Endothelial cell of umbilical vein (primary cell): Measurements from ENCODE around the gene TMEM167B. TPM values are rescaled to one million over a fixed set of nuclear protein-coding genes. Genes with fewer than 3 reads are reported as not detected.

Source experiments
- BruUV-seq: library from RNA; stranded (reverse); fragments of 400-500 nt; replicated peaks from 2 replicates; lab custom pipeline; 2021; lab: Mats Ljungman, UMichigan
- CTCF ChIA-PET: fragments of 300-600, 350-600 bp; sonication (Branson Sonifier 250); formaldehyde crosslinking; loops from one replicate; lab custom pipeline; 2021; ENCODE audit warnings: antibody characterized with exemption, inconsistent platforms; lab: Charles Lee
- POLR2A ChIA-PET: fragments of 300-600, 350-600 bp; sonication (Branson Sonifier 250); formaldehyde crosslinking; loops from one replicate; lab custom pipeline; 2021; ENCODE audit warnings: antibody characterized with exemption, inconsistent platforms; lab: Charles Lee
- DNase-seq: peaks from one replicate; pipeline ENCODE4 v3.0.0-alpha.2; 2011; ENCODE audit warnings: low read depth, low spot score
- FAIRE-seq: peaks from 2 replicates; lab custom pipeline; 2011; peaks lifted over from hg19 to GRCh38; lab: Jason Lieb, UNC
- H2AFZ ChIP-seq: 2 replicates; pipeline ENCODE4 v1.6.0; 2012; ENCODE audit warnings: low read depth, low read length, control low read depth, inconsistent platforms
- H3K27ac ChIP-seq: 2 replicates; pipeline ENCODE4 v1.5.1; 2011; ENCODE audit warnings: low read depth, mild to moderate bottlenecking, control low read depth, low read length, moderate library complexity; ENCODE audit not compliant: insufficient read depth
- H3K27me3 ChIP-seq, 2 experiments: 2 replicates each; pipeline versions ENCODE4 v1.6.0 to v1.6.1; 2011; ENCODE audit warnings: low read length in 2 of 2, mixed read lengths in 1 of 2; ENCODE audit not compliant: control insufficient read depth in 2 of 2, insufficient read depth in 2 of 2
- H3K36me3 ChIP-seq, 2 experiments: 2 replicates in 1 of 2; 3 replicates in 1 of 2; pipeline ENCODE4 v1.5.1; 2011; ENCODE audit warnings: low read length in 2 of 2, mild to moderate bottlenecking in 1 of 2, moderate library complexity in 1 of 2; ENCODE audit not compliant: control insufficient read depth in 2 of 2, insufficient read depth in 2 of 2; ENCODE audit errors: extremely low read depth in 1 of 2
- H3K4me1 ChIP-seq: 3 replicates; pipeline ENCODE4 v1.5.1; 2011; ENCODE audit warnings: mild to moderate bottlenecking, low read length; ENCODE audit not compliant: control insufficient read depth, insufficient read depth; ENCODE audit errors: extremely low read depth
- H3K4me2 ChIP-seq: 2 replicates; pipeline ENCODE4 v1.6.1; 2011; ENCODE audit warnings: low read length, control low read depth, mixed read lengths; ENCODE audit not compliant: insufficient read depth
- H3K4me3 ChIP-seq, 3 experiments: fragments of 200-600 bp in 1 of 3; sonication (generic), shearing (Covaris generic) in 1 of 3; replicated peaks in 1 of 3; 2 replicates each; pipeline ENCODE4 v1.5.1; 2011 to 2016; ENCODE audit warnings: control low read depth in 3 of 3, low read length in 3 of 3, mild to moderate bottlenecking in 2 of 3, inconsistent platforms in 1 of 3, low read depth in 1 of 3, moderate library complexity in 1 of 3; ENCODE audit not compliant: insufficient read depth in 1 of 3
- H3K79me2 ChIP-seq: 2 replicates; pipeline ENCODE4 v1.6.0; 2012; ENCODE audit warnings: low read length, inconsistent platforms; ENCODE audit not compliant: control insufficient read depth, insufficient read depth
- H3K9ac ChIP-seq: replicated peaks from 2 replicates; pipeline ENCODE3; 2011; ENCODE audit warnings: low read length, control low read depth; ENCODE audit not compliant: insufficient read depth; ENCODE audit errors: extremely low read depth
- H3K9me1 ChIP-seq: replicated peaks from 3 replicates; pipeline ENCODE4 v1.6.0; 2011; ENCODE audit warnings: mild to moderate bottlenecking, low read length; ENCODE audit not compliant: control insufficient read depth, insufficient read depth; ENCODE audit errors: extremely low read depth
- H3K9me3 ChIP-seq: replicated peaks from 2 replicates; pipeline ENCODE4 v1.5.1; 2012; ENCODE audit warnings: low read length, inconsistent platforms; ENCODE audit not compliant: control insufficient read depth, insufficient read depth
- H4K20me1 ChIP-seq: replicated peaks from 2 replicates; pipeline ENCODE3; 2011; ENCODE audit warnings: mild to moderate bottlenecking, low read length; ENCODE audit not compliant: control insufficient read depth, insufficient read depth; ENCODE audit errors: extremely low read depth
- EZH2 ChIP-seq: IDR thresholded peaks from 2 replicates; pipeline ENCODE4 v1.6.1; 2012; ENCODE audit warnings: borderline replicate concordance, low read depth, mild to moderate bottlenecking, moderate library complexity, low read length, inconsistent platforms; ENCODE audit not compliant: severe bottlenecking
- FOS ChIP-seq: IDR thresholded peaks from 2 replicates; pipeline ENCODE4 v1.6.1; 2011; ENCODE audit warnings: mild to moderate bottlenecking, low read length, moderate library complexity, borderline replicate concordance; ENCODE audit not compliant: insufficient read depth
- GATA2 ChIP-seq: IDR thresholded peaks from 2 replicates; pipeline ENCODE4 v1.7.0; 2011; ENCODE audit warnings: low read depth, mild to moderate bottlenecking, moderate library complexity, mixed read lengths, low read length; ENCODE audit not compliant: insufficient read length, insufficient read depth
- JUN ChIP-seq: IDR thresholded peaks from 2 replicates; pipeline ENCODE4 v1.6.1; 2011; ENCODE audit warnings: borderline replicate concordance, low read depth; ENCODE audit not compliant: insufficient read length, insufficient read depth
- MYC ChIP-seq: IDR thresholded peaks from one replicate; pipeline ENCODE4 v1.6.1; 2011; ENCODE audit warnings: mild to moderate bottlenecking, low read depth, low read length
- POLR2A ChIP-seq: IDR thresholded peaks from 2 replicates; pipeline ENCODE4 v1.6.1; 2012; ENCODE audit warnings: low read depth, mild to moderate bottlenecking, control low read depth, low read length
- POLR2AphosphoS5 ChIP-seq: IDR thresholded peaks from 2 replicates; pipeline ENCODE4 v1.6.1; 2012; ENCODE audit warnings: low read depth, mild to moderate bottlenecking, control low read depth, low read length, moderate library complexity; ENCODE audit not compliant: insufficient read depth
- dilution Hi-C: fragments of 300-500 bp; cut with MboI; formaldehyde crosslinking; loops from one replicate; pipeline ENCODE4 v1.15.0; 2019; ENCODE audit warnings: low sequenced_read_pairs; ENCODE audit not compliant: extremely low pct_ligation_motif_present
- intact Hi-C: fragments of 100-400 bp; cut with micrococcal nuclease; formaldehyde crosslinking; loops from one replicate; pipeline ENCODE4 v1.10.0; 2022
- polyA plus RNA-seq, 4 experiments: library from polyadenylated mRNA; depleted of rRNA in 3 of 4; stranded (reverse) in 3 of 4; unstranded in 1 of 4; fragments of >200 nt; gene quantifications; 2 replicates each; pipeline versions ENCODE4 v1.2.1 to v1.2.3, GENCODE V29; 2011 to 2012; ENCODE audit warnings: missing spikeins in 1 of 4
- total RNA-seq: library from RNA; stranded (reverse); gene quantifications from 2 replicates; pipeline ENCODE4 v1.2.3, GENCODE V29; 2021
- TF ChIP-seq, protein P1 (sequence below), 2 donors: IDR thresholded peaks; 1 replicate in 1 of 2; 2 replicates in 1 of 2; pipeline ENCODE4 v1.5.1; 2011; ENCODE audit warnings: low read length in 2 of 2, mild to moderate bottlenecking in 2 of 2, moderate library complexity in 2 of 2, control low read depth in 1 of 2, inconsistent platforms in 1 of 2, low read depth in 1 of 2; ENCODE audit not compliant: insufficient read depth in 1 of 2; ENCODE audit errors: extremely low read depth in 1 of 2
- TF ChIP-seq, protein P2 (sequence below): IDR thresholded peaks from 2 replicates; pipeline ENCODE4 v1.6.1; 2011; ENCODE audit not compliant: insufficient read depth, insufficient read length

The TMEM167B gene
- total and polyA plus RNA-seq, 2 donors (not counting 3 experiments of a cell fraction or from before 2014, with no cell fraction given): 6.7 to 21.1 TPM

DNA sequence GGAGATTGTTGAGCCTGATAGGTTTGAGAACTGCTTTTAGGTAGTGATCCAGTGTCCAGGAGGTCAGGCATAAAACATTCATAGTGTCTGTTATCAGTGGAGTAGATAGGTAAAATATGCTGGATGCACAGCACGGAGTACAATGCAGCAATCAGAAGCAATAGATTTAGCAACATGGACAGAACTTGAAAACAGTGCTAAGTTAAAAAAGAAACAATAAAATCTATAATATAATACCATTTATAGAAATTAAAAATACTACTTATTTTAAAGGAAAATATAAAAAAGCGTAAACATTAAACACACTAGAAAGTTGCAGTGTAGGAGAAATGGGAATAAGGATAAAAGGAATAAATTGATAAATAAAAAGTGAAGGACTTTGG lies 11.3 kb upstream of the TMEM167B start:
- POLR2A ChIA-PET: interaction anchor here (1.3 kb wide), 1 partner anchor 37 kb away, joined by 3 read pairs; the partner anchor contains the start of gene WDR47
- peaks cover 21% of the 10 kb centered on the region for H3K4me1 ChIP-seq
- dilution Hi-C loops: no loop called here
- H3K4me2 ChIP-seq: no peak overlapping the region
- no peaks in the 10 kb centered on the region for H3K9me3 ChIP-seq
- no peaks in the 10 kb centered on the region for H4K20me1 ChIP-seq
- H3K27me3 ChIP-seq: no peaks in the 10 kb centered on the region
- H2AFZ ChIP-seq: peak overlapping the region; percentile 68
- no peaks in the 10 kb centered on the region for H3K36me3 ChIP-seq
- BruUV-seq: no TSS peak
- intact Hi-C loops: no loop called here
- H3K4me3 ChIP-seq: no peak overlapping the region
- no peak for DNase-seq
- peak overlapping the region; percentile 16 for H3K27ac ChIP-seq
- CTCF ChIA-PET: interaction anchor here (1.1 to 1.3 kb wide), 3 partner anchors 10 to 52 kb away, joined by 3 to 7 read pairs (median 4); no protein-coding TSS in a partner anchor
- no peak for FAIRE-seq
- no peaks in the 10 kb centered on the region for H3K9me1 ChIP-seq
- no peak overlapping the region for H3K9ac ChIP-seq
- TF ChIP-seq MYC: no peak
- TF ChIP-seq POLR2AphosphoS5: no peak
- no peak for TF ChIP-seq EZH2
- TF ChIP-seq, protein P1, sequence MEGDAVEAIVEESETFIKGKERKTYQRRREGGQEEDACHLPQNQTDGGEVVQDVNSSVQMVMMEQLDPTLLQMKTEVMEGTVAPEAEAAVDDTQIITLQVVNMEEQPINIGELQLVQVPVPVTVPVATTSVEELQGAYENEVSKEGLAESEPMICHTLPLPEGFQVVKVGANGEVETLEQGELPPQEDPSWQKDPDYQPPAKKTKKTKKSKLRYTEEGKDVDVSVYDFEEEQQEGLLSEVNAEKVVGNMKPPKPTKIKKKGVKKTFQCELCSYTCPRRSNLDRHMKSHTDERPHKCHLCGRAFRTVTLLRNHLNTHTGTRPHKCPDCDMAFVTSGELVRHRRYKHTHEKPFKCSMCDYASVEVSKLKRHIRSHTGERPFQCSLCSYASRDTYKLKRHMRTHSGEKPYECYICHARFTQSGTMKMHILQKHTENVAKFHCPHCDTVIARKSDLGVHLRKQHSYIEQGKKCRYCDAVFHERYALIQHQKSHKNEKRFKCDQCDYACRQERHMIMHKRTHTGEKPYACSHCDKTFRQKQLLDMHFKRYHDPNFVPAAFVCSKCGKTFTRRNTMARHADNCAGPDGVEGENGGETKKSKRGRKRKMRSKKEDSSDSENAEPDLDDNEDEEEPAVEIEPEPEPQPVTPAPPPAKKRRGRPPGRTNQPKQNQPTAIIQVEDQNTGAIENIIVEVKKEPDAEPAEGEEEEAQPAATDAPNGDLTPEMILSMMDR (IDR thresholded peaks at IDR 0.05; ENCODE audit: extremely low read depth in 1 of 2, insufficient read depth in 1 of 2, low read depth in 1 of 2, low read length in 2 of 2): no peak
- TF ChIP-seq JUN: no peak
- no peak for TF ChIP-seq POLR2A
- no peak for TF ChIP-seq GATA2
- TF ChIP-seq FOS: no peak
- TF ChIP-seq, protein P2, sequence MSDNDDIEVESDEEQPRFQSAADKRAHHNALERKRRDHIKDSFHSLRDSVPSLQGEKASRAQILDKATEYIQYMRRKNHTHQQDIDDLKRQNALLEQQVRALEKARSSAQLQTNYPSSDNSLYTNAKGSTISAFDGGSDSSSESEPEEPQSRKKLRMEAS: no peak
- peaks cover 14% of the 10 kb centered on the region for H3K79me2 ChIP-seq
